Astrocyte of the spinal cord (primary cell): Measurements from ENCODE around the gene CORO2B.

Experiments used
- DNase-seq: peaks from one replicate; pipeline ENCODE4 v3.0.0; 2011; ENCODE audit warnings: low read depth, low spot score
- H3K4me3 ChIP-seq: 2 replicates; pipeline ENCODE4 v1.5.1; 2011; ENCODE audit warnings: low read depth, mild to moderate bottlenecking, low read length, moderate library complexity
- CTCF ChIP-seq: IDR thresholded peaks from 2 replicates; pipeline ENCODE4 v1.5.1; 2012; ENCODE audit warnings: low read depth, mild to moderate bottlenecking, low read length, inconsistent platforms
- in situ Hi-C: cut with HindIII; loops from 2 replicates; pipeline ENCODE4 v1.10.0; 2017; ENCODE audit warnings: low sequenced_read_pairs

The CORO2B gene

DNA sequence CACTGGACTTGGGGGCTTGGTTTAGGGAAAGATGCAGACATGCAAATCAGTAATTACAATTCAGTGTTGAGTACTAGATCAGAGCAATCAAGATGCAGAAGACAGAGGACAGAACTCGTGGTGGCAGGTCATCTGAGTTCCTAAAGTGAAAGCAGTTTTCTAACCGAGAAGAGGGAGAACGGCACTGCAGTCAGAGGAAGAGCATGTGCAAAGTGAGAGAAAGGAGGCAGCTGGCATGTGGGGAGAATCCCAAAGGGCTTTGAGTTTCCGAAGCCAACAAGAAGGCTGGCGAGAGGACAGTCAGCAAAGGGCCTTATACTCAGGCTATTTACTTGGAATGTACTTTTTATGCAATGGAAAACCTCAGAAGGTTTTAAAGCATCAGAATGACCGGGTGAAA is 154.9 kb downstream of the CORO2B start:
- no peak for TF ChIP-seq CTCF
- in situ Hi-C loops: no loop called here

GRCh38 chr15:68734352-68734751 is 155.6 kb downstream of the CORO2B start:
- in situ Hi-C loops: no loop called here

More for the DNA sequence above, 154.9 kb downstream of the CORO2B start:
- H3K4me3 ChIP-seq: no peak overlapping the region
- DNase-seq: no peak

DNA sequence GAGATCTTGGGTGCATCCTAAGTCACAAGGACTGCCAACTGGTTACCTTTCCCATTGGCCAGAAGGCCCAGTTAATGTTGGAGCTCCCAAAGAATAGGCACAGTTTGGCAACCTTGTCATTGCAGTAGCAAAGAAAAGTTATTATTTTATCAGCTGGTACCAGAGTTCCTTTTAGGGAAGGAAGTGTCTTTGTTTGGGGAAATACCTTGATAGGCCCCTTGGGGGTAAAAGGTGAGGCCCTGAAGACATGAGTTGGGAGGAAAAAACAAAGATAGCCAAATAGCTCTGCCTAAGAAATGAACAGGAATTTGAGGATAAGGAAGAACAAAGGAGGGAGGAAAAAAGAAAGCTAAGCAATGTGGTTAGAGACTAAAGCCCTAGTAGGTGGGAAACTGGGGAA is 156.1 kb downstream of the CORO2B start:
- TF ChIP-seq CTCF: no peak
- in situ Hi-C loops: no loop called here
- no peak for DNase-seq
- H3K4me3 ChIP-seq: no peak overlapping the region

More at GRCh38 chr15:68734352-68734751, 155.6 kb downstream of the CORO2B start:
- no peak overlapping the region for H3K4me3 ChIP-seq
- TF ChIP-seq CTCF: no peak
- DNase-seq: no peak

- TF ChIP-seq CTCF: no peak
- in situ Hi-C loops: no loop called here
- no peak for DNase-seq
- H3K4me3 ChIP-seq: no peak overlapping the region
These were observed 156.8 kb downstream of the CORO2B start for GRCh38 chr15:68735610-68736009.

GRCh38 chr15:68739390-68740080 is 160.7 kb downstream of the CORO2B start:
- H3K4me3 ChIP-seq: no peak overlapping the region
- in situ Hi-C loops: no loop called here
- no peak for TF ChIP-seq CTCF
- no peak for DNase-seq

DNA sequence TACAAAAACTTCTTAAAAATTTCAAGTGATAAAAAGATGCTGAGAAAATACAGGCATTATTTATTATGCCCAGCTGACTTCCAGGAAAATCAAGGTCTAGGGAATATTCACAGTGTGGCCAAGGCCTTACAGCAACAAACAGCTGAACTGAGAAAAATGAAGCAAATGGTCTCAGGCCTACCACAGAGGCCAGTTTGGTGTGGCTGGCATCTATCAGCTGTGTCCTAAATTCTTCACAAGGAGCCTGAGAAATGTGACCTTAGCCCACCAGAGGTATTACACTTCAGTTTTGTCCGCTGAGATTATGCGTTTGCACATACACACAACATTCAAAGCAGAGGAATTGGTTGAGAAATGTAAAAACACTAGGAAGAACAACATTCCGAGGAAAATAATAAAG is 164.5 kb downstream of the CORO2B start:
- DNase-seq: no peak
- no peak overlapping the region for H3K4me3 ChIP-seq
- no peak for TF ChIP-seq CTCF
- in situ Hi-C loops: no loop called here
